HG02571 (cell line): Measurements from ENCODE around the gene B3GLCT.
"Not testable (repeated sequence)": the region's sequence is repeated elsewhere in the genome, so short reads cannot be mapped to it uniquely, and the experiment has no call there.

Experiments used
- ATAC-seq: cut with Tn5 transposase; IDR thresholded peaks from one replicate; pipeline ENCODE4 v1.9.1; 2021; ENCODE audit warnings: mild to moderate bottlenecking, moderate library complexity; ENCODE audit not compliant: unreplicated experiment

The B3GLCT gene

DNA sequence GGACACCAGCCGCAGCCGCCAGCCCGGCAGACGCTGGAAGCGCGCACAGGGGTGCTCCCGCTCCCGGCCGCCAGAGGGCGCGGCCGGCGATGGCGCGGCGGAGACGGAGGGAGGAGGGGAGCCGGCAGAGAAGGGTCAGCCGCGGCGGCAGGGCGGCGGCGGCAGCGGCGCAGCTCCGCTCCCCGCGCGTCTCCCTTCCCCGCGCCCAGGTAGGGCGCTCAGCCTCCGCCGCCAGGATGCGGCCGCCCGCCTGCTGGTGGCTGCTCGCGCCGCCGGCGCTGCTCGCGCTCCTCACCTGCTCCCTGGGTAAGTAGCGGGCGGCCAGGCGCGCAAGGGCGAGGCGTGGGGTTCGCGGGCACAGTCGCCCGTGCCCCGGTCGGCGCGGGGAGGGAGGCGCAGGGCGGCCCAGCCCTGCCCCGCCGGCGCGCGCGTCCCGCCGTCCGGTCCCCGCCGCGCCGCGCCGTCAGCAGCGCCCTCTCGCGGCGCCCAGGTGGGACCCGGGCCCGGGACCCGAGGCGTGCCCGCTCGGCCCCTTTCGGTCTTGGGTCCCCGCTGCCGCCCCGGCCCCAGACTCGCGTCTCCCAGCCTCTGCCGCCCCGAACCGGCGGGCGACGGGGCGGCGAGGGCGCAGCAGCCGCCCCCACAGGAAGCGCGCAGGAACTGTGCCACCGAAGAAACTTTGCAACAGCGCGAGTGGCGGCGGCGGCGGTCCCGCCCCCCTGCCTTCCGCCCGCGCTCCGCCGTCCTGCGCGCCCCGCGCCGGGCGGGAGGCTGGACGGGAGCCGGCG, at the start of gene B3GLCT:
TSS of gene B3GLCT (plus strand) at position 127 of the 788 bp plus-strand sequence. CDS start at position 237, 110 bp downstream.
- ATAC-seq, result peak; percentile 89

- no peak for ATAC-seq
Measured at GRCh38 chr13:31150315-31150985, 49.3 kb upstream of the B3GLCT start.

- no peak for ATAC-seq
Measured at GRCh38 chr13:31151837-31152236, 47.9 kb upstream of the B3GLCT start.

- no peak for ATAC-seq
Measured at GRCh38 chr13:31154939-31155338, 44.8 kb upstream of the B3GLCT start.

DNA sequence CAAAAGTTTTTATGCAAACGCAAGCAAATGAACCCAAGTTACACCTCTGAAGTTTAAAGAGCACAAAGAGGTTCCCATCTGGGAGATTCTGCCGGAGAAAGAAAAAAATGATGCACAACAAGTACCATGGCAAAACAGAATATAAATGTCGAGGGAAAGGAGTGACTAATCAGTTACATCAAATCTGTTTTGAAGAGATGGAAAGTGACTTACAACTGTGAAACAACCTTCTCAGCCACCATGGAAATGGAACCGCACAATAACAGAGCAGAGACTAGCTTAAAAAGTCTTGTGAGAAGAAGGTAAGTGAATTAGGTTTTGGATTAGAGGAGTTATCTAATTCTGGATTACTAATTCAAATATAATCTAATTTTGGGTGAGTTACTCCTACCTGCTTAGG, 40.5 kb upstream of the B3GLCT start:
- no peak for ATAC-seq

DNA sequence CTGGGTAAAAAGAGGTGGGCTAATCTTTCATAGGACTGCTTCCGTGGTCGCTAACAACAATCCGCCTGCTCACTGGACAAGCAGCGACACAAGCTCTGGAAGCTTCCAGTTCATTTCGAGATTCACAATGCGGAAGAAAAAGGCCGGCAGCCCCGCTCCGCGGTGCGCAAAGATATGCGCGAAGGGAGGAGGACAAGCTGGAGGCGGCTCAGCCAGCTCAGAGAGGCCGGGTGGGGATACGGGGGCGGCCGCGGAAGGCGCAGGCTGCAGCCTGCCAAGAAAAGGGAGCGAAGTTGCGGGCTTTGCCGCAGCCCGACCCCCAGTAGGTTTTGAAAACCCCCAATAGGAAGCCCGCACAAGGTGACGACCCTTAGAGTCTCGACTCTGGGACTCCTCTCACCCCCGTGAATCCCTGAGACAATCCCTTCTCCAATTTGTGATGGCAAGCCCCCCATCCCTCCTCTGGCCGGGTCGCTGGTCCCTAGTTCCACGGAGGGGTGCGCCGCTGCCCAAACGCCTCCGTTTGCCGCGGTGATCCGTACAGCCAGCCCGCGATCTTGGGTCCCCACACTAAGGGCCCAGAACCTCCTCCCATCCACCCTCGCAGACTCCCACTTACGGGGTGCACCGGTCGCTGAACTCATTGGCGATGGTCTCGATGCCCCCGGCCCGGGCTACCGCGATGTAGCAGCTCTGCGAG, 38.8 kb upstream of the B3GLCT start:
- peak; percentile 26 for ATAC-seq

DNA sequence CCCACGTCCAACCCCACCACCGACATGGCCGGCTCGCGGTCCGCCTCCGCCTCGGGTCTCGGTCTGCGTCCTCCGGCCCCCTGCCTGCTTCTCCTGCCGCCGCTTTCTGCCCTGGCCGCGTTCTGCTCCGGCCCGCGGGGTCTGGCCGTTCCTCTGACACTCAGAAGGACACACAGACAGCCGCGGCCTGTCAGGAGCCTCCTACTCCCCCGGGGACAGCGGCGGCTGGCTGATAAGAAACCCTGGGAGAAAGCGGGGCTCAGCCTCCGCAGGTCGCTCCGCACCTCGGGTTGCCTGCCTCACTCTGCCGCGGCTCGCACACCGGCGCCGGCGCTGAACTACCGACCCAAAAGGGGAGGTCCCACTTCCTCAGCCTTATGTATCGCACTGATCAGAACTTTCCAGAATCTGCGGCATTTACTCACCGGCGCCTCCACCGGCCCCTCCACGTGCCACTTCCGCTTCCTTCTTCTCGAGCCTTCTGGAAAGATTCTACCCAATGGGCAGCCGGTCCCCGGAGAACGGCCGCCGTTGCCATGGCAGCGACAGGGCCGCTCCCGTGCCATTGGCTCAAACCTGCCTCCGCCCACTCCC, 38.1 kb upstream of the B3GLCT start, which contains the start of gene HSPH1:
TSS of gene HSPH1 (minus strand) at position 348 of the 594 bp plus-strand sequence. CDS start at position 26, 322 bp downstream.
- ATAC-seq, result peak; percentile 80

GRCh38 chr13:31162151-31163008, 37.4 kb upstream of the B3GLCT start:
- peak; percentile 84 for ATAC-seq

DNA sequence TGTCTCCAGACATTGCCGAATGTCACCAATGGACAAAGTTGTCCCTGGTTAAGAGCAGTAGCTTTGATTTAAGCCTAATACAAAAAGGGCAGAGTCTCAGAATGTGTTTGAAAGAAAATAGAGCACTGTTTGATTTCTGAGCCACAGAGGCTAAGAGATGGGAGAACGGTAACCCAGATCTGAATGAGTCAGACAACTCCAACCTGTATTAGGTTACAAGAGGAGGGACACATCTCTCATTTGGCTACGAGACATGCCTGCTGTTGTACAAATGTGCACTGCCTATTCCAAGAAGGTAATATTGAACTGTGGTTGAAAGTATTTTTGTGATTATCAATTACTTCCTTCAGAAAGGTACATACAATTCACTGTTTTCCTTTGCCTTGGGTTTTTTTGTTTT, 33.2 kb upstream of the B3GLCT start:
- no peak for ATAC-seq

GRCh38 chr13:31167490-31167889, 32.3 kb upstream of the B3GLCT start:
- no peak for ATAC-seq

GRCh38 chr13:31168166-31168565, 31.6 kb upstream of the B3GLCT start:
- no peak for ATAC-seq

DNA sequence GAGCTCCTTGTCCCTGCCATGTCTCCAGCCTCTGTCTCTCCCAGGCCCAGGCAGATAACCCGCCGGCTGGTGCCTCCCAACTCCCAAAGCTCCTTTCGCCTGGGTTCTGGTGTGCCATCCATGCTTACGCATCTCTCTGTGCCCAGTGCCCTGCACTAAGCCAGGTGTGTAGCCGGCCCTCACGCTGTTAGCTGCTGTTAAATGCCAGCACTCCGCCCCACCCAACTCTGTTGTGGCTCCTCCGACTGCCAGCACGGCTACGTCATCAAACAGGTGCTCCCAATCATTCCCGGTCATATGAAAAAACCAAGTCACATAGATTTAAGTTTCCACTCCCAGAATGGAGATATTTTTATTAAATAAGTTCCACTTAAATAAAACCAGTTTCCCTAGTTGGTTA, 31.0 kb upstream of the B3GLCT start:
- no peak for ATAC-seq

DNA sequence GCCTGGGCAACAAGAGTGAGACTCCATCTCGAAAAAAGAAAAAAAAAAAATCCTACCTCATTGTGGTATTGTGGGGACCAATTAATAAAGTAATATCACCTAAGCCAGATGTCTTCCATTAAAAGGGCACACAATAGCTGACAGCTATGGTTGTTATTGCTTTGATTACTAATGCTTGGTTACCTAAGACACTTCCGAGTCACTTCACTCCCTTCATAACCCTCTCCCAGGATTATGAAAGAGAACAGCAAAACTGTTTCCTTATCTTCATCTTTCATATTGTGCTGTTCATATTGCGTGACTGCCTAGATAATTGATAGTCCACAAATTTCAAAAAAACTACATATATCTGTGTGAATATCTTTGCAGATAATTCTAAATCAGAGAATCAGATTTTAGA, 27.8 kb upstream of the B3GLCT start:
- ATAC-seq, result no peak

DNA sequence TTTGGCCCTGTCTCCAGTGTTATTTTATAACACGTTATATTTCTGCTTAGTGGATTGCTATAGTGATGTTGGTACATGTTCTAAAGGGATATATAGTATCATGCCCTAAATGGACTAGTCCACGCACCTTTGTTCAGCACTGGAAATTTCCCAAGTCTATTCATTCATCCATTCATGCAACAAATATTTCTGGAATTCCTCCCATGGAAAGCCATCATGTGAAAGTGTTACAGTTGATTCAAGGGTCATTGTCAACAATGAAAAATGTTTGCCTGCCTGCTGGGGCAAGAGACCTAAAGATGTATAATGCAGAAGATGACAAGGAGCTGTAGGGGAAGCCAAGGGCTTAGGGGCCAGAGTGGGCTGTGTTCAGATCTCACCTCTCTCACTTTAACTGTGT, 27.2 kb upstream of the B3GLCT start:
- ATAC-seq, result no peak

DNA sequence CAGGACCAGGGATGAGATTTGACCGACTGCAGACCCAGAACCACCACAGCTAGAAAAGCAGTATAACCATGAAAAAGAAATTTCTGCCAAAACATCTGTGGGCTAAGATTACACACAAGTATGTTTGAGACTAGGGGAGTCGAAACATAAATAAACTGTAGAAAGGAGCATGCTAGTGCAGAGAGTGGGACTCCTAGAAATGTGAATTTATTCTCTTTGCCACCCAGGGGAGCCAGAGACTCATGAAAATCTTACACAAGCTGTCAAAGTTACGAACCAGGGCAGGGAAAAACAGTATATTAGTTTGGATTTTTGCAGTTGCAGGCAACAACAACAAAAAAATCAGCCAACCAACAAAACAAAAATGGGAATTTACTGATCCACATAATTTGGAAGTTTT, 25.8 kb upstream of the B3GLCT start:
- ATAC-seq, result no peak

- no peak for ATAC-seq
Measured at GRCh38 chr13:31175847-31176532, 23.8 kb upstream of the B3GLCT start.

GRCh38 chr13:31177813-31178495, 21.8 kb upstream of the B3GLCT start:
- not testable (repeated sequence) for ATAC-seq

- ATAC-seq, result no peak
Measured at GRCh38 chr13:31179241-31179640, 20.5 kb upstream of the B3GLCT start.

DNA sequence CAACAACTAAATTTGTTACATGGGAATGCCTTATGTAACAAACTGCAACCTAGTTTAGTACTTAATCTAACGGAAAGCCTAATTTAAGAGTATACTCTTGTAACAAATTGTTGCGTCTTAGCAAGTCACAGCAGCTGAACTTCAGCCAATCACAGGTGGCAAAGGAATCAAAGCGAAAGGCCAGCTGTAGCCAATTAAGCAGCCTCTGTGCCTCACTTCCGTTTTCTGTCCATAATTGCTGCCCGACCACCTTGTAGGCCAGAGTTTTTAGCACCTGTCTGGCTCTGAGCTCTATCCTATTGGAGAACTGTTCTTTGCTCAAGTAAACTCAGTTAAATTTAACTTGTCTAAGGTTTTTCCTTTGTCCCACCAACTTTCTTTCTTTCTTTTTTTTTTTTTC, 20.0 kb upstream of the B3GLCT start:
- ATAC-seq, result no peak
